ENCODE results near the gene LHFPL6.

DNA sequence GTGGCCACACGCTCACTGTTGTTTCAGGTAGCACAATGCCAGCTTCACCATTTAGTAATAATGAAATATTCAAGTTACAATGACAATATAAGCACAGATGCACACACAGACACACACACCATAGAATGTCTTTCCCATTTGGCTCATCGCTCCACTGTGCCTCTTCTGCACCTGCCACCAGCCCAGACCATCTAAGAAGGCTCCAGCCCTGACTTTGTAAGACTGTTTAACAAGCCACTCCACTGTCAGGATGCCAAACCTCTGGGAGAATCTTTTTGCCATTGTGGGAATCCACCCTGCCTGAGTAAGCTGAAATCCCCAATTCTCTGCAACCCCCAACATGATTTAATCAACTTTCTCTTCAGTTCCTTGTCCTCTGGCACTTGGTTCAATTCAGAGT, 60.6 kb downstream of the LHFPL6 start:
- TF ChIP-seq POLR2AphosphoS5 (IDR thresholded peaks at IDR 0.05; ENCODE audit: low read depth, low read length) (no peak), SIN3A (IDR thresholded peaks at IDR 0.05; ENCODE audit: borderline replicate concordance, insufficient read depth, low read length) (no peak)
